Endothelial cell of umbilical vein (primary cell): Measurements from ENCODE around the gene DGKB. TPM values are rescaled to one million over a fixed set of nuclear protein-coding genes. Genes with fewer than 3 reads are reported as not detected.

Experiments
- BruUV-seq: library from RNA; stranded (reverse); fragments of 400-500 nt; replicated peaks from 2 replicates; lab custom pipeline; 2021; lab: Mats Ljungman, UMichigan
- CTCF ChIA-PET: fragments of 300-600, 350-600 bp; sonication (Branson Sonifier 250); formaldehyde crosslinking; loops from one replicate; lab custom pipeline; 2021; ENCODE audit warnings: antibody characterized with exemption, inconsistent platforms; lab: Charles Lee
- POLR2A ChIA-PET: fragments of 300-600, 350-600 bp; sonication (Branson Sonifier 250); formaldehyde crosslinking; loops from one replicate; lab custom pipeline; 2021; ENCODE audit warnings: antibody characterized with exemption, inconsistent platforms; lab: Charles Lee
- DNase-seq: peaks from one replicate; pipeline ENCODE4 v3.0.0-alpha.2; 2011; ENCODE audit warnings: low read depth, low spot score
- FAIRE-seq: peaks from 2 replicates; lab custom pipeline; 2011; peaks lifted over from hg19 to GRCh38; lab: Jason Lieb, UNC
- H2AFZ ChIP-seq: 2 replicates; pipeline ENCODE4 v1.6.0; 2012; ENCODE audit warnings: low read depth, low read length, control low read depth, inconsistent platforms
- H3K27ac ChIP-seq: 2 replicates; pipeline ENCODE4 v1.5.1; 2011; ENCODE audit warnings: low read depth, mild to moderate bottlenecking, control low read depth, low read length, moderate library complexity; ENCODE audit not compliant: insufficient read depth
- H3K27me3 ChIP-seq, 2 experiments: 2 replicates each; pipeline versions ENCODE4 v1.6.0 to v1.6.1; 2011; ENCODE audit warnings: low read length in 2 of 2, mixed read lengths in 1 of 2; ENCODE audit not compliant: control insufficient read depth in 2 of 2, insufficient read depth in 2 of 2
- H3K36me3 ChIP-seq, 2 experiments: 2 replicates in 1 of 2; 3 replicates in 1 of 2; pipeline ENCODE4 v1.5.1; 2011; ENCODE audit warnings: low read length in 2 of 2, mild to moderate bottlenecking in 1 of 2, moderate library complexity in 1 of 2; ENCODE audit not compliant: control insufficient read depth in 2 of 2, insufficient read depth in 2 of 2; ENCODE audit errors: extremely low read depth in 1 of 2
- H3K4me1 ChIP-seq: 3 replicates; pipeline ENCODE4 v1.5.1; 2011; ENCODE audit warnings: mild to moderate bottlenecking, low read length; ENCODE audit not compliant: control insufficient read depth, insufficient read depth; ENCODE audit errors: extremely low read depth
- H3K4me2 ChIP-seq: 2 replicates; pipeline ENCODE4 v1.6.1; 2011; ENCODE audit warnings: low read length, control low read depth, mixed read lengths; ENCODE audit not compliant: insufficient read depth
- H3K4me3 ChIP-seq, 3 experiments: fragments of 200-600 bp in 1 of 3; sonication (generic), shearing (Covaris generic) in 1 of 3; replicated peaks in 1 of 3; 2 replicates each; pipeline ENCODE4 v1.5.1; 2011 to 2016; ENCODE audit warnings: control low read depth in 3 of 3, low read length in 3 of 3, mild to moderate bottlenecking in 2 of 3, inconsistent platforms in 1 of 3, low read depth in 1 of 3, moderate library complexity in 1 of 3; ENCODE audit not compliant: insufficient read depth in 1 of 3
- H3K79me2 ChIP-seq: 2 replicates; pipeline ENCODE4 v1.6.0; 2012; ENCODE audit warnings: low read length, inconsistent platforms; ENCODE audit not compliant: control insufficient read depth, insufficient read depth
- H3K9ac ChIP-seq: replicated peaks from 2 replicates; pipeline ENCODE3; 2011; ENCODE audit warnings: low read length, control low read depth; ENCODE audit not compliant: insufficient read depth; ENCODE audit errors: extremely low read depth
- H3K9me1 ChIP-seq: replicated peaks from 3 replicates; pipeline ENCODE4 v1.6.0; 2011; ENCODE audit warnings: mild to moderate bottlenecking, low read length; ENCODE audit not compliant: control insufficient read depth, insufficient read depth; ENCODE audit errors: extremely low read depth
- H3K9me3 ChIP-seq: replicated peaks from 2 replicates; pipeline ENCODE4 v1.5.1; 2012; ENCODE audit warnings: low read length, inconsistent platforms; ENCODE audit not compliant: control insufficient read depth, insufficient read depth
- H4K20me1 ChIP-seq: replicated peaks from 2 replicates; pipeline ENCODE3; 2011; ENCODE audit warnings: mild to moderate bottlenecking, low read length; ENCODE audit not compliant: control insufficient read depth, insufficient read depth; ENCODE audit errors: extremely low read depth
- CTCF ChIP-seq, 2 donors: IDR thresholded peaks; 1 replicate in 1 of 2; 2 replicates in 1 of 2; pipeline ENCODE4 v1.5.1; 2011; ENCODE audit warnings: low read length in 2 of 2, mild to moderate bottlenecking in 2 of 2, moderate library complexity in 2 of 2, control low read depth in 1 of 2, inconsistent platforms in 1 of 2, low read depth in 1 of 2; ENCODE audit not compliant: insufficient read depth in 1 of 2; ENCODE audit errors: extremely low read depth in 1 of 2
- EZH2 ChIP-seq: IDR thresholded peaks from 2 replicates; pipeline ENCODE4 v1.6.1; 2012; ENCODE audit warnings: borderline replicate concordance, low read depth, mild to moderate bottlenecking, moderate library complexity, low read length, inconsistent platforms; ENCODE audit not compliant: severe bottlenecking
- FOS ChIP-seq: IDR thresholded peaks from 2 replicates; pipeline ENCODE4 v1.6.1; 2011; ENCODE audit warnings: mild to moderate bottlenecking, low read length, moderate library complexity, borderline replicate concordance; ENCODE audit not compliant: insufficient read depth
- GATA2 ChIP-seq: IDR thresholded peaks from 2 replicates; pipeline ENCODE4 v1.7.0; 2011; ENCODE audit warnings: low read depth, mild to moderate bottlenecking, moderate library complexity, mixed read lengths, low read length; ENCODE audit not compliant: insufficient read length, insufficient read depth
- JUN ChIP-seq: IDR thresholded peaks from 2 replicates; pipeline ENCODE4 v1.6.1; 2011; ENCODE audit warnings: borderline replicate concordance, low read depth; ENCODE audit not compliant: insufficient read length, insufficient read depth
- MAX ChIP-seq: IDR thresholded peaks from 2 replicates; pipeline ENCODE4 v1.6.1; 2011; ENCODE audit not compliant: insufficient read depth, insufficient read length
- MYC ChIP-seq: IDR thresholded peaks from one replicate; pipeline ENCODE4 v1.6.1; 2011; ENCODE audit warnings: mild to moderate bottlenecking, low read depth, low read length
- POLR2A ChIP-seq: IDR thresholded peaks from 2 replicates; pipeline ENCODE4 v1.6.1; 2012; ENCODE audit warnings: low read depth, mild to moderate bottlenecking, control low read depth, low read length
- POLR2AphosphoS5 ChIP-seq: IDR thresholded peaks from 2 replicates; pipeline ENCODE4 v1.6.1; 2012; ENCODE audit warnings: low read depth, mild to moderate bottlenecking, control low read depth, low read length, moderate library complexity; ENCODE audit not compliant: insufficient read depth
- dilution Hi-C: fragments of 300-500 bp; cut with MboI; formaldehyde crosslinking; loops from one replicate; pipeline ENCODE4 v1.15.0; 2019; ENCODE audit warnings: low sequenced_read_pairs; ENCODE audit not compliant: extremely low pct_ligation_motif_present
- intact Hi-C: fragments of 100-400 bp; cut with micrococcal nuclease; formaldehyde crosslinking; loops from one replicate; pipeline ENCODE4 v1.10.0; 2022
- polyA plus RNA-seq, 4 experiments: library from polyadenylated mRNA; depleted of rRNA in 3 of 4; stranded (reverse) in 3 of 4; unstranded in 1 of 4; fragments of >200 nt; gene quantifications; 2 replicates each; pipeline versions ENCODE4 v1.2.1 to v1.2.3, GENCODE V29; 2011 to 2012; ENCODE audit warnings: missing spikeins in 1 of 4
- total RNA-seq: library from RNA; stranded (reverse); gene quantifications from 2 replicates; pipeline ENCODE4 v1.2.3, GENCODE V29; 2021

Gene DGKB
- total and polyA plus RNA-seq, 2 donors (not counting 3 experiments of a cell fraction or from before 2014, with no cell fraction given) = not detected

DNA sequence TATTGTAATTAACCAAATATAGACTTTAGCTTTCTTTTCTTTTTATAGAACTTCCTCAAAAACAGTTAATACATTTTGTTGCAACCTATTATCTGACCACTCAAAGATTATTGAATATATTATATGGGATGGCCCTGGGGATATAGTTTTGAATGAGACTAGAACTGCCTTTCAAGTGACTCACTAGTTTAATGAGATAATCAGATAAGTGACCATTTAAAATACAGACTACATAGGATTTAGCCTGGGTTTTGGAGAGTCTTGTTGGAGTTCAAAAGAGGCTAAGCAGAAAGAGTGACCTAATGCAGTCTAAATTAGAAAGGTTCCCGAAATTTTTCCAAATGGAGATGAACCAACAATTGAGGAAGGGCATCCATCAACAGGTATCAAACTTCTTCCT is 607.9 kb downstream of the DGKB start:
- no peaks in the 10 kb centered on the region for H3K4me1 ChIP-seq
- H3K4me3 ChIP-seq = no peak overlapping the region
- ChIA-PET CTCF (no interaction called here), POLR2A (no interaction called here)
- no peaks in the 10 kb centered on the region for H4K20me1 ChIP-seq
- FAIRE-seq (no peak), DNase-seq (no peak)
- no TSS peak for BruUV-seq
- no peak overlapping the region for H3K27ac ChIP-seq
- no peaks in the 10 kb centered on the region for H3K36me3 ChIP-seq
- dilution Hi-C loops = no loop called here
- no peaks in the 10 kb centered on the region for H3K79me2 ChIP-seq
- H3K9me1 ChIP-seq = no peaks in the 10 kb centered on the region
- TF ChIP-seq POLR2A (no peak), POLR2AphosphoS5 (no peak), GATA2 (no peak), MAX (no peak), JUN (no peak), EZH2 (no peak), FOS (no peak), MYC (no peak), CTCF (IDR thresholded peaks at IDR 0.05; ENCODE audit: extremely low read depth in 1 of 2, insufficient read depth in 1 of 2, low read depth in 1 of 2, low read length in 2 of 2) (no peak)
- intact Hi-C loops = no loop called here
- H3K4me2 ChIP-seq = no peak overlapping the region
- H2AFZ ChIP-seq = no peak overlapping the region
- H3K9ac ChIP-seq = no peak overlapping the region
- H3K27me3 ChIP-seq = no peaks in the 10 kb centered on the region
- no peaks in the 10 kb centered on the region for H3K9me3 ChIP-seq
